ENCODE results near the gene DHRSX.
"Not testable (repeated sequence)": the region's sequence is repeated elsewhere in the genome, so short reads cannot be mapped to it uniquely, and the experiment has no call there.

Gene DHRSX

GRCh38 chrX:2214138-2214823, 286.5 kb downstream of the DHRSX start:
- H2BK15ac ChIP-seq (ENCODE audit: low read length); H2AFZ ChIP-seq (ENCODE audit: low read length); H3K27me3 ChIP-seq (ENCODE audit: control insufficient read depth in 3 of 3, insufficient read depth in 3 of 3, low read depth in 1 of 3, low read length in 3 of 3); H3K27ac ChIP-seq (replicated peaks; ENCODE audit: low read length); H3K23ac ChIP-seq (ENCODE audit: low read depth, low read length, poor library complexity); H3K18ac ChIP-seq (ENCODE audit: low read length); H2BK12ac ChIP-seq (ENCODE audit: low read length); H2BK120ac ChIP-seq (ENCODE audit: low read depth, low read length); H3K4ac ChIP-seq (ENCODE audit: low read length); H3K36me3 ChIP-seq (replicated peaks in 1 of 2; ENCODE audit: control insufficient read depth in 2 of 2, insufficient read depth in 2 of 2, low read length in 2 of 2); H2AK5ac ChIP-seq (ENCODE audit: low read depth, low read length); H3K79me1 ChIP-seq (ENCODE audit: low read depth, low read length); H3K4me1 ChIP-seq (ENCODE audit: control insufficient read depth in 2 of 2, insufficient read depth in 1 of 2, low read depth in 1 of 2, low read length in 2 of 2); H3K4me3 ChIP-seq (ENCODE audit: low read length in 2 of 2); H3K4me2 ChIP-seq (ENCODE audit: insufficient read depth, low read length, poor library complexity, severe bottlenecking); H3K9ac ChIP-seq (ENCODE audit: low read depth, low read length, poor library complexity); H2BK5ac ChIP-seq (ENCODE audit: low read length); H4K91ac ChIP-seq (ENCODE audit: low read depth, low read length, poor library complexity); DNase-seq (ENCODE audit: low spot score); H3K14ac ChIP-seq (ENCODE audit: low read length): not testable (repeated sequence)
- 100% methylated on average over 1 of the region's 7 CpGs; no CpG with 5 or more reads in 1 of the 2 donors for WGBS, 2 donors (ENCODE audit: extremely low coverage in 2 of 2, insufficient read length in 2 of 2, insufficient replicate concordance in 1 of 2)
- peak overlapping the region; percentile 20 for H4K8ac ChIP-seq (ENCODE audit: low read depth, low read length)
- peaks cover 15 to 35% of the 10 kb centered on the region in 2 donors for H3K9me3 ChIP-seq (replicated peaks in 1 of 2; ENCODE audit: control insufficient read depth in 2 of 2, insufficient read depth in 1 of 2, low read depth in 1 of 2, low read length in 2 of 2)

GRCh38 chrX:2211667-2212066, 289.1 kb downstream of the DHRSX start:
- H3K4ac ChIP-seq (ENCODE audit: low read length); H4K91ac ChIP-seq (ENCODE audit: low read depth, low read length, poor library complexity); H2AK5ac ChIP-seq (ENCODE audit: low read depth, low read length); H3K4me1 ChIP-seq (ENCODE audit: control insufficient read depth in 2 of 2, insufficient read depth in 1 of 2, low read depth in 1 of 2, low read length in 2 of 2); H3K27ac ChIP-seq (replicated peaks; ENCODE audit: low read length); H3K4me3 ChIP-seq (ENCODE audit: low read length in 2 of 2); H3K27me3 ChIP-seq (ENCODE audit: control insufficient read depth in 3 of 3, insufficient read depth in 3 of 3, low read depth in 1 of 3, low read length in 3 of 3); H2AFZ ChIP-seq (ENCODE audit: low read length); H3K18ac ChIP-seq (ENCODE audit: low read length); H3K14ac ChIP-seq (ENCODE audit: low read length); H4K8ac ChIP-seq (ENCODE audit: low read depth, low read length); H2BK5ac ChIP-seq (ENCODE audit: low read length); H3K23ac ChIP-seq (ENCODE audit: low read depth, low read length, poor library complexity); H2BK15ac ChIP-seq (ENCODE audit: low read length); DNase-seq (ENCODE audit: low spot score); H2BK12ac ChIP-seq (ENCODE audit: low read length); H3K9ac ChIP-seq (ENCODE audit: low read depth, low read length, poor library complexity); H3K4me2 ChIP-seq (ENCODE audit: insufficient read depth, low read length, poor library complexity, severe bottlenecking); H3K36me3 ChIP-seq (replicated peaks in 1 of 2; ENCODE audit: control insufficient read depth in 2 of 2, insufficient read depth in 2 of 2, low read length in 2 of 2); H2BK120ac ChIP-seq (ENCODE audit: low read depth, low read length); H3K79me1 ChIP-seq (ENCODE audit: low read depth, low read length): not testable (repeated sequence)
- H3K9me3 ChIP-seq (replicated peaks in 1 of 2; ENCODE audit: control insufficient read depth in 2 of 2, insufficient read depth in 1 of 2, low read depth in 1 of 2, low read length in 2 of 2) = peaks cover 0 to 13% of the 10 kb centered on the region in 2 donors
- WGBS, 2 donors (ENCODE audit: extremely low coverage in 2 of 2, insufficient read length in 2 of 2, insufficient replicate concordance in 1 of 2) = no CpG with 5 or more reads among the region's 18 CpGs

GRCh38 chrX:2193273-2193592, 307.5 kb downstream of the DHRSX start:
- H3K9me3 ChIP-seq (replicated peaks in 1 of 2; ENCODE audit: control insufficient read depth in 2 of 2, insufficient read depth in 1 of 2, low read depth in 1 of 2, low read length in 2 of 2) = no peaks in the 10 kb centered on the region
- H3K14ac ChIP-seq (ENCODE audit: low read length) = no peak overlapping the region
- no peak overlapping the region for H2BK120ac ChIP-seq (ENCODE audit: low read depth, low read length)
- no peak overlapping the region for H3K4ac ChIP-seq (ENCODE audit: low read length)
- no peak overlapping the region for H3K9ac ChIP-seq (ENCODE audit: low read depth, low read length, poor library complexity)
- H3K79me1 ChIP-seq (ENCODE audit: low read depth, low read length) = no peaks in the 10 kb centered on the region
- H2AK5ac ChIP-seq (ENCODE audit: low read depth, low read length) = no peak overlapping the region
- H3K18ac ChIP-seq (ENCODE audit: low read length) = no peak overlapping the region
- H3K23ac ChIP-seq (ENCODE audit: low read depth, low read length, poor library complexity) = no peak overlapping the region
- WGBS, 2 donors (ENCODE audit: extremely low coverage in 2 of 2, insufficient read length in 2 of 2, insufficient replicate concordance in 1 of 2) = 100% methylated on average over 1 of the region's 3 CpGs
- peaks cover 0 to 4% of the 10 kb centered on the region in 2 donors for H3K4me1 ChIP-seq (ENCODE audit: control insufficient read depth in 2 of 2, insufficient read depth in 1 of 2, low read depth in 1 of 2, low read length in 2 of 2)
- H3K36me3 ChIP-seq (replicated peaks in 1 of 2; ENCODE audit: control insufficient read depth in 2 of 2, insufficient read depth in 2 of 2, low read length in 2 of 2) = no peaks in the 10 kb centered on the region
- DNase-seq (ENCODE audit: low spot score) = no peak
- H4K91ac ChIP-seq (ENCODE audit: low read depth, low read length, poor library complexity) = no peak overlapping the region
- H2BK15ac ChIP-seq (ENCODE audit: low read length) = no peak overlapping the region
- H2BK5ac ChIP-seq (ENCODE audit: low read length) = no peak overlapping the region
- no peaks in the 10 kb centered on the region for H3K27me3 ChIP-seq (ENCODE audit: control insufficient read depth in 3 of 3, insufficient read depth in 3 of 3, low read depth in 1 of 3, low read length in 3 of 3)
- no peak overlapping the region for H3K4me2 ChIP-seq (ENCODE audit: insufficient read depth, low read length, poor library complexity, severe bottlenecking)
- no peak overlapping the region for H2BK12ac ChIP-seq (ENCODE audit: low read length)
- no peak overlapping the region for H3K27ac ChIP-seq (replicated peaks; ENCODE audit: low read length)
- H4K8ac ChIP-seq (ENCODE audit: low read depth, low read length) = no peak overlapping the region
- no peak overlapping the region for H3K4me3 ChIP-seq (ENCODE audit: low read length in 2 of 2)
- no peak overlapping the region for H2AFZ ChIP-seq (ENCODE audit: low read length)

GRCh38 chrX:2192584-2193272, 308.0 kb downstream of the DHRSX start:
- peaks cover 0 to 3% of the 10 kb centered on the region in 2 donors for H3K9me3 ChIP-seq (replicated peaks in 1 of 2; ENCODE audit: control insufficient read depth in 2 of 2, insufficient read depth in 1 of 2, low read depth in 1 of 2, low read length in 2 of 2)
- H2BK15ac ChIP-seq (ENCODE audit: low read length) = no peak overlapping the region
- no peak overlapping the region for H3K14ac ChIP-seq (ENCODE audit: low read length)
- peaks cover 0 to 4% of the 10 kb centered on the region in 2 donors for H3K4me1 ChIP-seq (ENCODE audit: control insufficient read depth in 2 of 2, insufficient read depth in 1 of 2, low read depth in 1 of 2, low read length in 2 of 2)
- H3K27ac ChIP-seq (replicated peaks; ENCODE audit: low read length) = no peak overlapping the region
- no peak overlapping the region for H2AFZ ChIP-seq (ENCODE audit: low read length)
- no peaks in the 10 kb centered on the region for H3K36me3 ChIP-seq (replicated peaks in 1 of 2; ENCODE audit: control insufficient read depth in 2 of 2, insufficient read depth in 2 of 2, low read length in 2 of 2)
- no peak overlapping the region for H4K8ac ChIP-seq (ENCODE audit: low read depth, low read length)
- H3K9ac ChIP-seq (ENCODE audit: low read depth, low read length, poor library complexity) = no peak overlapping the region
- no peak for DNase-seq (ENCODE audit: low spot score)
- no peak overlapping the region for H2AK5ac ChIP-seq (ENCODE audit: low read depth, low read length)
- no peak overlapping the region for H2BK12ac ChIP-seq (ENCODE audit: low read length)
- H3K27me3 ChIP-seq (ENCODE audit: control insufficient read depth in 3 of 3, insufficient read depth in 3 of 3, low read depth in 1 of 3, low read length in 3 of 3) = no peaks in the 10 kb centered on the region
- H3K4me3 ChIP-seq (ENCODE audit: low read length in 2 of 2) = no peak overlapping the region
- no peaks in the 10 kb centered on the region for H3K79me1 ChIP-seq (ENCODE audit: low read depth, low read length)
- no CpG with 5 or more reads among the region's 12 CpGs for WGBS, 2 donors (ENCODE audit: extremely low coverage in 2 of 2, insufficient read length in 2 of 2, insufficient replicate concordance in 1 of 2)
- no peak overlapping the region for H3K4ac ChIP-seq (ENCODE audit: low read length)
- H4K91ac ChIP-seq (ENCODE audit: low read depth, low read length, poor library complexity) = no peak overlapping the region
- no peak overlapping the region for H3K23ac ChIP-seq (ENCODE audit: low read depth, low read length, poor library complexity)
- H3K18ac ChIP-seq (ENCODE audit: low read length) = no peak overlapping the region
- H2BK120ac ChIP-seq (ENCODE audit: low read depth, low read length) = no peak overlapping the region
- H2BK5ac ChIP-seq (ENCODE audit: low read length) = no peak overlapping the region
- no peak overlapping the region for H3K4me2 ChIP-seq (ENCODE audit: insufficient read depth, low read length, poor library complexity, severe bottlenecking)
